AG09309 (cell line): ENCODE measurements around the gene ATP11C.

Experiments
- DNase-seq: peaks from one replicate; pipeline ENCODE4 v3.0.0-alpha.2; 2010; ENCODE audit warnings: low read depth
- H3K4me3 ChIP-seq: 2 replicates; pipeline ENCODE4 v1.5.1; 2011; ENCODE audit warnings: mild to moderate bottlenecking, low read depth, low read length, moderate library complexity; ENCODE audit not compliant: control insufficient read depth
- CTCF ChIP-seq: IDR thresholded peaks from 2 replicates; pipeline ENCODE4 v1.5.1; 2011; ENCODE audit warnings: mild to moderate bottlenecking, low read depth, low read length, inconsistent platforms; ENCODE audit not compliant: insufficient read depth, control insufficient read depth; ENCODE audit errors: missing control alignments

ATP11C gene

GRCh38 chrX:139783959-139784358, 148.9 kb downstream of the ATP11C start:
- no peak for DNase-seq
- TF ChIP-seq CTCF, result no peak
- H3K4me3 ChIP-seq, result no peak overlapping the region

- no peak for TF ChIP-seq CTCF
- DNase-seq, result no peak
- H3K4me3 ChIP-seq, result no peak overlapping the region
Observed at GRCh38 chrX:139783030-139783429, 149.8 kb downstream of the ATP11C start.

DNA sequence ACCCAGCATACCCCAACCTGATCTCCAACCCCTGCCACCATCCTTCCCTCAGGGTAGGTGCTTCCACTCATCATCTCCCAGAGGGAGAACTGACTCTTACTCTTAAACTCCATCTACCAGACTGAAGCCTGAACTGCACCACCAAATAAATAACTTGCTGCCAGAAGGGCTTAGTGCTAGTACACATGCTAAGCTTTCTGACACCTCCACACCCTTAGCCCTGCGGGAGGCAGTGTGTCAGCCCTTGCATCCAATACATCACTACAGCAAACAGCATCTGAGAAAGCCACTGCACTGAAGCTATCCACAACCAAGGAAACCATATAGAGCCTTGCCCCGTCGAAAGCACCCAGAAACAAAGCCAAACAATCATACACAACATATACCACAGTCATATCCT, 156.3 kb downstream of the ATP11C start:
- no peak for DNase-seq
- TF ChIP-seq CTCF, result no peak
- H3K4me3 ChIP-seq, result no peak overlapping the region

DNA sequence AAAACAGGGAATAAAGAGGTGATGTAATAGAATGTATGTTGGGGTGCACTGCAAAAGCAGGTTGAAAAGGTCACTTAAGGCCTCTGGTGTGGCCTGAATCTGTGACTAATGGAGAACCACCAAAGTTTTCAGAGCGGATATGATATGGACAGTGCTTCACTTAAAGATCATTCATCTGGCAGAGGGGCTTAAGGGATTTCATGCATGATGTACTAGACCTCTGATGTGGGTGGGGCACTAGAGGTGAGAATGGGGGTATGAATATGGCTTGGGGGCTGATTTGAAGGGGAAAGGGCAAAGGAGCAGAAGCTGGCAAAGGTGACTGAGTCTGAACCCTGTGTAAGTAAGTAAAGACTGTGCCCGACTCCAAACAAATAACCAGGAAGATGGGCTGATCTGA, 162.5 kb downstream of the ATP11C start:
- H3K4me3 ChIP-seq, result no peak overlapping the region
- no peak for DNase-seq
- TF ChIP-seq CTCF, result no peak

GRCh38 chrX:139766545-139766983, 166.3 kb downstream of the ATP11C start:
- no peak overlapping the region for H3K4me3 ChIP-seq
- no peak for DNase-seq
- no peak for TF ChIP-seq CTCF

- H3K4me3 ChIP-seq, result no peak overlapping the region
- no peak for TF ChIP-seq CTCF
- no peak for DNase-seq
Observed at GRCh38 chrX:139762400-139763183, 170.3 kb downstream of the ATP11C start.
